GM12875 (cell line): Measurements from ENCODE around the gene PAPPA.

Source experiments
- H3K4me3 ChIP-seq: one replicate; pipeline ENCODE4 v1.5.1; 2011; ENCODE audit warnings: low read depth, low read length, control low read depth
- TF ChIP-seq, protein P1 (sequence below): IDR thresholded peaks from 2 replicates; pipeline ENCODE4 v1.5.1; 2011; ENCODE audit warnings: low read depth, mild to moderate bottlenecking, control low read depth, inconsistent platforms, low read length, moderate library complexity, borderline replicate concordance; ENCODE audit not compliant: insufficient read depth

PAPPA gene

DNA sequence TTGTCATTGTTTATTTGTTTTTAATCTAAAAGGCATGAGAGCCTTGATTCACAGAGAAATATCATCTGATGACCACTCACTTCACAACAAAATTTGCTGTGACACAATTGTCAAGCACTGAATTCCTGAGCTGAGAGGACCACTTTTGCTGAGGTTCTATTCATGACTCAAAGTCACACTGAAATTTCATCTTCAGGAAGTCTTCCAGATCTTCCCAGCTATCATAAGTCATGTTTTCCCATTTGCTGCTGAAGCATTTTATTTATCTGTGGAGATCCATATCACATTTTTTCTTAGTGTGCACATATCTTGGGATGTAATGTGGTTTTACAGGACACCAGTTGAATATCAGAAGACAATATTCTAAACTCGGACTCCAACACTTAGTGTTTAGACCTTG lies 278.5 kb downstream of the PAPPA start:
- TF ChIP-seq, protein P1, sequence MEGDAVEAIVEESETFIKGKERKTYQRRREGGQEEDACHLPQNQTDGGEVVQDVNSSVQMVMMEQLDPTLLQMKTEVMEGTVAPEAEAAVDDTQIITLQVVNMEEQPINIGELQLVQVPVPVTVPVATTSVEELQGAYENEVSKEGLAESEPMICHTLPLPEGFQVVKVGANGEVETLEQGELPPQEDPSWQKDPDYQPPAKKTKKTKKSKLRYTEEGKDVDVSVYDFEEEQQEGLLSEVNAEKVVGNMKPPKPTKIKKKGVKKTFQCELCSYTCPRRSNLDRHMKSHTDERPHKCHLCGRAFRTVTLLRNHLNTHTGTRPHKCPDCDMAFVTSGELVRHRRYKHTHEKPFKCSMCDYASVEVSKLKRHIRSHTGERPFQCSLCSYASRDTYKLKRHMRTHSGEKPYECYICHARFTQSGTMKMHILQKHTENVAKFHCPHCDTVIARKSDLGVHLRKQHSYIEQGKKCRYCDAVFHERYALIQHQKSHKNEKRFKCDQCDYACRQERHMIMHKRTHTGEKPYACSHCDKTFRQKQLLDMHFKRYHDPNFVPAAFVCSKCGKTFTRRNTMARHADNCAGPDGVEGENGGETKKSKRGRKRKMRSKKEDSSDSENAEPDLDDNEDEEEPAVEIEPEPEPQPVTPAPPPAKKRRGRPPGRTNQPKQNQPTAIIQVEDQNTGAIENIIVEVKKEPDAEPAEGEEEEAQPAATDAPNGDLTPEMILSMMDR, result no peak
- no peak overlapping the region for H3K4me3 ChIP-seq

DNA sequence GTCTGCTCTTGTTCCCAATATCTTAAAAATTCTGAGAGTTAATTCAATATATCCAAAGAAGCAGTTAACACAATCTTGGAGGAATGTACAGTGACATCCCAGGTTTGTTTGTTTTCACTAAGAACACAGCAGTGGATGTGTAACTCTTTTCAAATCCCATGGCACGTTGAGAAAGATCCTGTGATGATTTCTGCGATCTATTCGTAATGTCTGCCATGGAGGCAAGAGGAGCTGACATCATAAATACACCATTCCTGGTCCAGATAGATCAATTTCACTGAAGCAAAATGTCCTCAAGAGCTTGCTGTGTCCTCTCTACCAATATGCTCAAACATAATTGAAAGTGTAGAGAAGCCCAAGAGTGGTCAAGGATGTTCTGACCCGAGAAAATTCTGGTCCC lies 280.7 kb downstream of the PAPPA start:
- TF ChIP-seq, protein P1, result no peak
- no peak overlapping the region for H3K4me3 ChIP-seq

- H3K4me3 ChIP-seq, result no peak overlapping the region
- TF ChIP-seq, protein P1, result no peak
Observed at GRCh38 chr9:116435706-116436105, 282.1 kb downstream of the PAPPA start.

GRCh38 chr9:116436121-116436520 lies 282.5 kb downstream of the PAPPA start:
- TF ChIP-seq, protein P1, result no peak
- H3K4me3 ChIP-seq, result no peak overlapping the region

GRCh38 chr9:116437411-116438370 lies 284.1 kb downstream of the PAPPA start:
- H3K4me3 ChIP-seq, result no peak overlapping the region
- TF ChIP-seq, protein P1, result no peak

DNA sequence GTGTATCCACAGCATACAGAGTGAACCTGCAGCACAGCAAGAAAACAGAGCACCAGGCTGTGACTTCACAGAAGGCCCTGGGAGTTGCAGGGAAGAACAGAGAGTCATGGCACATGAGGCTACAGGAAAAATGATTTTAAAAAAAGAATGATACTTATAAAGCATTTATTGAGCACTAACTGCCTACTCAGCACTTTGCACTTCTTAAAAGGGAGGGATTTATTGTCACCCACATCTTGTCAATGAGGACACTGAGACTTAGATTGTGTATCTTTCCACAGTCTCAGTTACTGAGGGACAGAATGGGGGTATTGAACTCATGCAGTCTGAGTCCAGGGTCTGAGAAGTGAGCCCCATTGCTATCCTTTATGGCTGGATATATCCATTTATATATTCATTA lies 288.9 kb downstream of the PAPPA start:
- H3K4me3 ChIP-seq, result no peak overlapping the region
- TF ChIP-seq, protein P1, result no peak

GRCh38 chr9:116447934-116448333 lies 294.3 kb downstream of the PAPPA start:
- TF ChIP-seq, protein P1, result no peak
- H3K4me3 ChIP-seq, result no peak overlapping the region
